SU-DHL-6 (cell line): ENCODE measurements around the gene FOXS1.

Source experiments
- H2AFZ ChIP-seq: fragments of 200-600 bp; sonication (generic); 2 replicates; pipeline ENCODE4 v1.6.1; 2014; ENCODE audit warnings: low read depth, mild to moderate bottlenecking, moderate library complexity, mixed read lengths, antibody characterized with exemption, low read length; ENCODE audit not compliant: severe bottlenecking
- H3F3A ChIP-seq: fragments of 200-600 bp; shearing (Covaris generic); 2 replicates; pipeline ENCODE4 v1.6.0; 2016; ENCODE audit warnings: antibody characterized with exemption, mild to moderate bottlenecking; ENCODE audit not compliant: insufficient read depth
- H3K27ac ChIP-seq: fragments of 200-600 bp; sonication (generic); 2 replicates; pipeline ENCODE4 v1.5.1; 2016; ENCODE audit warnings: low read depth, mild to moderate bottlenecking, low read length, moderate library complexity, mixed read lengths
- H3K27me3 ChIP-seq: fragments of 200-600 bp; sonication (generic), shearing (Covaris generic); 2 replicates; pipeline ENCODE4 v1.6.0; 2014; ENCODE audit warnings: mild to moderate bottlenecking, low read length
- H3K36me3 ChIP-seq: fragments of 200-600 bp; sonication (generic); 2 replicates; pipeline ENCODE4 v1.6.1; 2014; ENCODE audit warnings: mild to moderate bottlenecking, low read length, mixed read lengths
- H3K4me2 ChIP-seq: fragments of 300-600, 200-600 bp; shearing (Covaris generic), sonication (generic); 2 replicates; pipeline ENCODE4 v1.6.0; 2014; ENCODE audit warnings: low read length, low read depth, mild to moderate bottlenecking; ENCODE audit not compliant: poor library complexity, severe bottlenecking
- H3K4me3 ChIP-seq: fragments of 200-600 bp; sonication (generic); 2 replicates; pipeline ENCODE4 v1.5.1; 2014; ENCODE audit warnings: antibody characterized with exemption, low read length, mild to moderate bottlenecking, mixed read lengths; ENCODE audit not compliant: insufficient read depth, poor library complexity, severe bottlenecking
- H3K79me2 ChIP-seq: fragments of 200-600 bp; sonication (generic); 2 replicates; pipeline ENCODE4 v1.6.1; 2014; ENCODE audit warnings: mild to moderate bottlenecking, low read length, moderate library complexity; ENCODE audit not compliant: insufficient read depth
- H3K9ac ChIP-seq: fragments of 200-600 bp; sonication (generic); 2 replicates; pipeline ENCODE4 v1.7.0; 2014; ENCODE audit warnings: mild to moderate bottlenecking, low read length
- H3K9me2 ChIP-seq: fragments of 200-600 bp; sonication (generic); replicated peaks from 2 replicates; pipeline ENCODE4 v1.6.1; 2014; ENCODE audit warnings: low read length; ENCODE audit not compliant: insufficient read depth
- H3K9me3 ChIP-seq: fragments of 200-600 bp; sonication (generic); 2 replicates; pipeline ENCODE4 v1.6.1; 2014; ENCODE audit warnings: low read length, mixed read lengths; ENCODE audit not compliant: insufficient read depth
- H4K20me1 ChIP-seq: fragments of 200-600 bp; sonication (generic); 2 replicates; pipeline ENCODE4 v1.6.1; 2014; ENCODE audit warnings: low read depth, mild to moderate bottlenecking, antibody characterized with exemption, low read length, moderate library complexity, mixed read lengths
- CTCF ChIP-seq: fragments of 200-600 bp; sonication (generic); IDR thresholded peaks from one replicate; pipeline ENCODE4 v1.5.1; 2017; ENCODE audit warnings: antibody characterized with exemption, mild to moderate bottlenecking, low read length, moderate library complexity; ENCODE audit not compliant: insufficient read depth, poor library complexity, severe bottlenecking
- EZH2phosphoT487 ChIP-seq: fragments of 200-600 bp; sonication (generic), shearing (Covaris generic); conservative IDR thresholded peaks from 2 replicates; pipeline ENCODE4 v1.6.1; 2018; ENCODE audit warnings: mild to moderate bottlenecking, antibody characterized with exemption, low read length, moderate library complexity, mixed read lengths

FOXS1 gene

DNA sequence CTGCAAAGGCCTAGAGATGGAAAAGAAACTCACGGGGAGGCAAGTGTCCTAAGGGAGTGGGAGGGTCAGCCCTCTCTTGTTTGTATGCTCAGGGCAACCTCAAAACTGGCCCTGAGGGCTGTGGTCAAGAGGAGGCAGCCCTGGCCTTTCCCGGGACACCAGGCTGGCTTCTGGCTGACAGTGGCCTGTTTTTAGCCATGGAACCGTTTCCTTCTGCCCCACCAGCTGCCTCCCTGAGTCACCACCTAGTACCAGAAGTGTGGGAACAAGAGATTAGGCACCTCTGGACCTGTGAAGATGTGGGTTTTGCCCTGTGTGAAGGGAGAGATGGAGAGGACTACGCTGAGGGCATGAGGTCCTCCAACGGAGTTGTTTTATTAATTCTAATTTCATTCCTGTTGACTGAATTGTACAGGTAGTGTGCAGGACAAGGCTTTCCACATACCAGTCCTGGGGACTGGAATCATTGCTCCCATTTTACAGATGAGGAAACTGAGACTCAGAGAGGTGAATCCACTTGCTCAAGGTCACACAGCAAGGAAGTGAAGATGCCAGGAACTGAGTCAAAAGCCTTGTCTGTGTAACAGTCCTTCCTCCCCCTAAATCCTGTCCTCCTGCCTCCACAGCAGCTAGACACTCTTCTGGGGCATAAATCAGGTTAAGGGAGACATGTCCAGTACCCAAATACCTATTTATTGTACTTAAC is 5.5 kb downstream of the FOXS1 start:
- no peaks in the 10 kb centered on the region for H4K20me1 ChIP-seq
- no peak overlapping the region for H2AFZ ChIP-seq
- no peak overlapping the region for H3K4me3 ChIP-seq
- no peaks in the 10 kb centered on the region for H3K27me3 ChIP-seq
- H3K27ac ChIP-seq = no peak overlapping the region
- H3F3A ChIP-seq = no peaks in the 10 kb centered on the region
- H3K36me3 ChIP-seq = no peaks in the 10 kb centered on the region
- no peak overlapping the region for H3K4me2 ChIP-seq
- no peaks in the 10 kb centered on the region for H3K9me3 ChIP-seq
- no peaks in the 10 kb centered on the region for H3K79me2 ChIP-seq
- TF ChIP-seq EZH2phosphoT487 (no peak), CTCF (no peak)
- H3K9me2 ChIP-seq = no peaks in the 10 kb centered on the region
- no peak overlapping the region for H3K9ac ChIP-seq

DNA sequence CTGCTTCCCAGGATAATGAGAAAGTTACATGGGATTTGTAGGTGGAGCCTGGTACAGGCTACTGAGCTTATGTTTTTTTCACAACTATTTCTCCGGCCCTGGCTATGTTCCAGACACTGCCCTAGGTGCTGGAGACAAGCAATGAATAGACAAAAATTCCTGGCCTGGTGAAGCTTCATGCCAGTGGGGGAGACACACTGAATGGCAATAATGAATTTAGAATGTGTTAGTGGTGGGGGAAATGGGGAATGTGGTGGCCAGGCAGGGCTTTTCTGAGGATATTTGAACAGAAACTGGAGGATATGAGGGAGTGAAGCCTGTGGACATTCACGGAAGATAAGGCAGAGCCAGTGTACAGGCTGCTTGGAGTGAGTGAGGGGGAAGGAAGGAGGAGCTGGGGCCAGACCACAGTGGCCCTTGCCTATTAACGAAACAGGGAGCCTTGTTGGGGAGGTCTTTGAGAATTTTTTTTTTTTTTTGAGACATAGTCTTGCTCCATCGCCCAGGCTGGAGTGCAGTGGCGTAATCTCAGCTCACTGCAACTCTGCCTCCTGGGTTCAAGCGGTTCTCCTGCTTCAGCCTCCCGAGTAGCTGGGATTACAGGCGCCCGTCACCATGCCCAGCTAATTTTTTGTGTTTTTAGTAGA is 6.6 kb downstream of the FOXS1 start:
- no peak overlapping the region for H3K4me2 ChIP-seq
- H3K36me3 ChIP-seq = no peaks in the 10 kb centered on the region
- no peaks in the 10 kb centered on the region for H4K20me1 ChIP-seq

GRCh38 chr20:31837896-31838397 is 7.5 kb downstream of the FOXS1 start:
- no peak overlapping the region for H3K4me3 ChIP-seq
- H3K27ac ChIP-seq = no peak overlapping the region
- H3F3A ChIP-seq = no peaks in the 10 kb centered on the region
- H2AFZ ChIP-seq = no peak overlapping the region
- H3K36me3 ChIP-seq = no peaks in the 10 kb centered on the region
- H3K9me2 ChIP-seq = no peaks in the 10 kb centered on the region
- no peak overlapping the region for H3K4me2 ChIP-seq
- H4K20me1 ChIP-seq = no peaks in the 10 kb centered on the region
- H3K27me3 ChIP-seq = no peaks in the 10 kb centered on the region
- H3K9me3 ChIP-seq = no peaks in the 10 kb centered on the region
- TF ChIP-seq CTCF = no peak
- no peak for TF ChIP-seq EZH2phosphoT487
- H3K79me2 ChIP-seq = no peaks in the 10 kb centered on the region
- H3K9ac ChIP-seq = no peak overlapping the region

More for the DNA sequence above, 6.6 kb downstream of the FOXS1 start:
- Histone ChIP-seq H3K4me3 (no peak overlapping the region), H2AFZ (no peak overlapping the region), H3K9me3 (no peaks in the 10 kb centered on the region), H3K9me2 (no peaks in the 10 kb centered on the region), H3K79me2 (no peaks in the 10 kb centered on the region), H3K9ac (no peak overlapping the region), H3K27me3 (no peaks in the 10 kb centered on the region), H3F3A (no peaks in the 10 kb centered on the region), H3K27ac (no peak overlapping the region)
- TF ChIP-seq CTCF (no peak), EZH2phosphoT487 (no peak)
